GM12892 (cell line): ENCODE measurements around the gene GRM1.

Experiments used
- DNase-seq: peaks from one replicate; pipeline ENCODE4 v3.0.0; 2011; ENCODE audit not compliant: insufficient read length
- FAIRE-seq: peaks from 2 replicates; lab custom pipeline; 2011; peaks lifted over from hg19 to GRCh38; lab: Jason Lieb, UNC
- POLR2A ChIP-seq: IDR thresholded peaks from 2 replicates; pipeline ENCODE4 v1.6.1; 2011; ENCODE audit warnings: low read depth, low read length, control low read depth
- POLR2AphosphoS5 ChIP-seq: IDR thresholded peaks from 2 replicates; pipeline ENCODE4 v1.6.1; 2011; ENCODE audit warnings: low read depth, low read length, control low read depth
- TAF1 ChIP-seq: IDR thresholded peaks from 2 replicates; pipeline ENCODE4 v1.6.1; 2011; ENCODE audit warnings: low read depth, mild to moderate bottlenecking, control low read depth, low read length, borderline replicate concordance

Gene GRM1

GRCh38 chr6:146153040-146153758 lies 124.3 kb downstream of the GRM1 start:
- FAIRE-seq (peak; percentile 53), DNase-seq (no peak)
- no peak for TF ChIP-seq TAF1
- no peak for TF ChIP-seq POLR2AphosphoS5
- no peak for TF ChIP-seq POLR2A

- FAIRE-seq (no peak), DNase-seq (no peak)
- no peak for TF ChIP-seq POLR2A
- no peak for TF ChIP-seq POLR2AphosphoS5
- TF ChIP-seq TAF1 = no peak
Observed at GRCh38 chr6:146154197-146154596, 125.3 kb downstream of the GRM1 start.

- DNase-seq (no peak), FAIRE-seq (no peak)
- TF ChIP-seq POLR2A = no peak
- no peak for TF ChIP-seq POLR2AphosphoS5
- TF ChIP-seq TAF1 = no peak
Observed at GRCh38 chr6:146161664-146162063, 132.8 kb downstream of the GRM1 start.

- FAIRE-seq = no peak
- DNase-seq = no peak
- no peak for TF ChIP-seq POLR2AphosphoS5
- no peak for TF ChIP-seq TAF1
- no peak for TF ChIP-seq POLR2A
Observed at GRCh38 chr6:146169872-146170271, 141.0 kb downstream of the GRM1 start.

- TF ChIP-seq POLR2A (no peak), POLR2AphosphoS5 (no peak), TAF1 (no peak)
- FAIRE-seq (no peak), DNase-seq (no peak)
Observed at GRCh38 chr6:146177785-146178184, 148.9 kb downstream of the GRM1 start.

GRCh38 chr6:146183831-146184230 lies 155.0 kb downstream of the GRM1 start:
- no peak for FAIRE-seq
- TF ChIP-seq POLR2AphosphoS5 = no peak
- TF ChIP-seq POLR2A = no peak
- no peak for TF ChIP-seq TAF1
- no peak for DNase-seq

GRCh38 chr6:146184701-146185100 lies 155.8 kb downstream of the GRM1 start:
- no peak for DNase-seq
- no peak for FAIRE-seq
- no peak for TF ChIP-seq POLR2AphosphoS5
- no peak for TF ChIP-seq TAF1
- TF ChIP-seq POLR2A = no peak

GRCh38 chr6:146189131-146189530 lies 160.3 kb downstream of the GRM1 start:
- DNase-seq (no peak), FAIRE-seq (no peak)
- no peak for TF ChIP-seq POLR2AphosphoS5
- no peak for TF ChIP-seq POLR2A
- TF ChIP-seq TAF1 = no peak

GRCh38 chr6:146190581-146190980 lies 161.7 kb downstream of the GRM1 start:
- no peak for TF ChIP-seq POLR2AphosphoS5
- DNase-seq = no peak
- no peak for FAIRE-seq

- no peak for DNase-seq
- TF ChIP-seq TAF1 = no peak
- no peak for TF ChIP-seq POLR2AphosphoS5
- no peak for TF ChIP-seq POLR2A
- FAIRE-seq = no peak
Observed at GRCh38 chr6:146191166-146191565, 162.3 kb downstream of the GRM1 start.

- FAIRE-seq (no peak), DNase-seq (no peak)
- TF ChIP-seq POLR2AphosphoS5 (no peak), POLR2A (no peak)
Observed at GRCh38 chr6:146191612-146192011, 162.8 kb downstream of the GRM1 start.

- TF ChIP-seq POLR2A (no peak), POLR2AphosphoS5 (no peak), TAF1 (no peak)
- no peak for DNase-seq
- FAIRE-seq = no peak
Observed at GRCh38 chr6:146194434-146194833, 165.6 kb downstream of the GRM1 start.
